KOPT-K1 (cell line): ENCODE data around the gene TMEM43.

ENCODE experiments used
- H3K27ac ChIP-seq: fragments of 200-600 bp; sonication (generic); 2 replicates; pipeline ENCODE4 v1.5.1; 2016; ENCODE audit warnings: antibody characterized with exemption, mild to moderate bottlenecking, low read depth, low read length; ENCODE audit not compliant: poor library complexity, severe bottlenecking
- H3K36me3 ChIP-seq: fragments of 200-600 bp; sonication (generic); 2 replicates; pipeline ENCODE4 v1.5.1; 2017; ENCODE audit warnings: antibody characterized with exemption, mild to moderate bottlenecking, low read length, moderate library complexity; ENCODE audit not compliant: insufficient read depth
- H3K9me3 ChIP-seq: fragments of 200-600 bp; sonication (generic); 2 replicates; pipeline ENCODE4 v1.5.1; 2017; ENCODE audit warnings: antibody characterized with exemption, low read length, mild to moderate bottlenecking; ENCODE audit not compliant: insufficient read depth, poor library complexity, severe bottlenecking

Gene TMEM43

GRCh38 chr3:14166877-14167603, 42.2 kb downstream of the TMEM43 start:
- peaks cover 4% of the 10 kb centered on the region for H3K9me3 ChIP-seq
- H3K27ac ChIP-seq, result no peak overlapping the region
- peaks cover 99% of the 10 kb centered on the region for H3K36me3 ChIP-seq

GRCh38 chr3:14169435-14169834, 44.6 kb downstream of the TMEM43 start:
- Histone ChIP-seq H3K9me3 (no peaks in the 10 kb centered on the region), H3K27ac (no peak overlapping the region), H3K36me3 (peaks cover 86% of the 10 kb centered on the region)

- H3K27ac ChIP-seq, result no peak overlapping the region
- no peaks in the 10 kb centered on the region for H3K9me3 ChIP-seq
- H3K36me3 ChIP-seq, result peaks cover 81% of the 10 kb centered on the region
These were observed 45.0 kb downstream of the TMEM43 start for GRCh38 chr3:14169871-14170270.

GRCh38 chr3:14170531-14171159, 45.8 kb downstream of the TMEM43 start:
- H3K27ac ChIP-seq, result no peak overlapping the region
- peaks cover 74% of the 10 kb centered on the region for H3K36me3 ChIP-seq
- H3K9me3 ChIP-seq, result no peaks in the 10 kb centered on the region

GRCh38 chr3:14172496-14172895, 47.6 kb downstream of the TMEM43 start:
- H3K36me3 ChIP-seq, result peaks cover 56% of the 10 kb centered on the region
- no peaks in the 10 kb centered on the region for H3K9me3 ChIP-seq
- no peak overlapping the region for H3K27ac ChIP-seq

GRCh38 chr3:14174483-14174882, 49.6 kb downstream of the TMEM43 start:
- Histone ChIP-seq H3K36me3 (peaks cover 36% of the 10 kb centered on the region), H3K9me3 (no peaks in the 10 kb centered on the region), H3K27ac (no peak overlapping the region)

- H3K27ac ChIP-seq, result no peak overlapping the region
These were observed 50.7 kb downstream of the TMEM43 start for GRCh38 chr3:14175383-14176037.

GRCh38 chr3:14177580-14178246, 52.9 kb downstream of the TMEM43 start:
- peaks cover 22% of the 10 kb centered on the region for H3K36me3 ChIP-seq
- no peaks in the 10 kb centered on the region for H3K9me3 ChIP-seq
- peak overlapping the region; percentile 79 for H3K27ac ChIP-seq

More at GRCh38 chr3:14175383-14176037, 50.7 kb downstream of the TMEM43 start:
- peaks cover 25% of the 10 kb centered on the region for H3K36me3 ChIP-seq
- no peaks in the 10 kb centered on the region for H3K9me3 ChIP-seq

- H3K27ac ChIP-seq, result peak within 1 kb of the TSS; percentile 79
- no peaks in the 10 kb centered on the region for H3K9me3 ChIP-seq
- H3K36me3 ChIP-seq, result peaks cover 26% of the 10 kb centered on the region
These were observed 53.6 kb downstream of the TMEM43 start, which contains the start of the genes LSM3 and XPC for GRCh38 chr3:14178247-14179113. Gene LSM3, plus strand, starts transcription at chr3:14178817. Its CDS starts 44 bp downstream, at chr3:14178861. Gene XPC, minus strand, starts transcription at chr3:14178601. Its CDS starts 33 bp downstream, at chr3:14178568.

- H3K27ac ChIP-seq, result peak overlapping the region; percentile 79
- peaks cover 32% of the 10 kb centered on the region for H3K36me3 ChIP-seq
- no peaks in the 10 kb centered on the region for H3K9me3 ChIP-seq
These were observed 54.2 kb downstream of the TMEM43 start for GRCh38 chr3:14179114-14179465.

- Histone ChIP-seq H3K9me3 (no peaks in the 10 kb centered on the region), H3K27ac (peak overlapping the region; percentile 79), H3K36me3 (peaks cover 38% of the 10 kb centered on the region)
These were observed 54.9 kb downstream of the TMEM43 start for GRCh38 chr3:14179795-14180194.

GRCh38 chr3:14181253-14181652, 56.4 kb downstream of the TMEM43 start:
- H3K9me3 ChIP-seq, result no peaks in the 10 kb centered on the region
- H3K27ac ChIP-seq, result no peak overlapping the region
- H3K36me3 ChIP-seq, result peaks cover 53% of the 10 kb centered on the region

GRCh38 chr3:14183015-14183577, 58.2 kb downstream of the TMEM43 start:
- H3K9me3 ChIP-seq, result no peaks in the 10 kb centered on the region
- no peak overlapping the region for H3K27ac ChIP-seq
- H3K36me3 ChIP-seq, result peaks cover 69% of the 10 kb centered on the region

GRCh38 chr3:14186854-14187458, 62.1 kb downstream of the TMEM43 start:
- Histone ChIP-seq H3K27ac (no peak overlapping the region), H3K9me3 (no peaks in the 10 kb centered on the region), H3K36me3 (peaks cover 75% of the 10 kb centered on the region)
